Tibial nerve (tissue), 4 donors: ENCODE data around the gene TNFAIP8.

Experiments used
- CTCF ChIP-seq, 5 experiments: fragments of 200-600 bp in 3 of 5; fragments of 450-650 bp in 2 of 5; sonication (generic) in 3 of 5; IDR thresholded peaks; one replicate each; pipeline ENCODE4 v1.5.1; 2016 to 2019; ENCODE audit warnings: antibody characterized with exemption in 5 of 5, mild to moderate bottlenecking in 3 of 5, moderate library complexity in 2 of 5
- EP300 ChIP-seq, 2 donors: sonication (generic); formaldehyde crosslinking; IDR thresholded peaks; one replicate each; pipeline ENCODE4 v1.6.1; 2017; ENCODE audit warnings: antibody characterized with exemption in 2 of 2, mild to moderate bottlenecking in 1 of 2
- POLR2A ChIP-seq, 2 donors: fragments of 450-650 bp; IDR thresholded peaks; one replicate each; pipeline ENCODE4 v1.6.1; 2017; ENCODE audit warnings: antibody characterized with exemption in 2 of 2, mild to moderate bottlenecking in 2 of 2, moderate library complexity in 2 of 2

GRCh38 chr5:119412279-119413227 lies 56.7 kb downstream of the TNFAIP8 start:
- no peak for TF ChIP-seq CTCF (IDR thresholded peaks at IDR 0.05)
- no peak for TF ChIP-seq POLR2A (IDR thresholded peaks at IDR 0.05)
- TF ChIP-seq EP300 (IDR thresholded peaks at IDR 0.05): no peak
